OCI-LY3 (cell line): ENCODE data around the gene GKN1.

ENCODE experiments used
- H2AFZ ChIP-seq: fragments of 200-600, 300-600 bp; shearing (Covaris generic); 2 replicates; pipeline ENCODE4 v1.6.0; 2014; ENCODE audit warnings: antibody characterized with exemption, low read depth, low read length
- H3K27ac ChIP-seq: fragments of 200-600, 300-600 bp; sonication (generic); 2 replicates; pipeline ENCODE4 v1.5.1; 2014; ENCODE audit warnings: mild to moderate bottlenecking, low read length, moderate library complexity, mixed read lengths
- H3K27me3 ChIP-seq: fragments of 200-600, 300-600 bp; sonication (generic); 2 replicates; pipeline ENCODE4 v1.6.1; 2014; ENCODE audit warnings: low read depth, low read length, mixed read lengths
- H3K36me3 ChIP-seq: fragments of 200-600, 300-600 bp; sonication (generic); replicated peaks from 2 replicates; pipeline ENCODE3; 2014; ENCODE audit warnings: low read depth, low read length, mixed read lengths
- H3K4me1 ChIP-seq: fragments of 300-600, 200-600 bp; sonication (generic); 2 replicates; pipeline ENCODE4 v1.6.1; 2014; ENCODE audit warnings: low read length, mixed read lengths
- H3K4me2 ChIP-seq: fragments of 200-600, 300-600 bp; sonication (generic); 2 replicates; pipeline ENCODE4 v1.6.1; 2014; ENCODE audit warnings: low read length, mixed read lengths
- H3K4me3 ChIP-seq: fragments of 300-600, 200-600 bp; sonication (generic); 2 replicates; pipeline ENCODE4 v1.5.1; 2014; ENCODE audit warnings: antibody characterized with exemption, mild to moderate bottlenecking, low read length, moderate library complexity
- H3K79me2 ChIP-seq: fragments of 300-600, 200-600 bp; shearing (Covaris generic); 2 replicates; pipeline ENCODE4 v1.6.1; 2014; ENCODE audit warnings: mild to moderate bottlenecking, low read length, mixed read lengths
- H3K9ac ChIP-seq: fragments of 300-600, 200-600 bp; shearing (Covaris generic); 2 replicates; pipeline ENCODE4 v1.6.0; 2014; ENCODE audit warnings: mild to moderate bottlenecking, low read length, moderate library complexity
- H3K9me3 ChIP-seq: fragments of 200-600, 300-600 bp; shearing (Covaris generic); 2 replicates; pipeline ENCODE4 v1.6.1; 2014; ENCODE audit warnings: low read length, mixed read lengths; ENCODE audit not compliant: insufficient read depth
- H4K20me1 ChIP-seq: fragments of 200-600, 300-600 bp; sonication (generic); 2 replicates; pipeline ENCODE4 v1.6.1; 2016; ENCODE audit warnings: low read length, mixed read lengths; ENCODE audit not compliant: insufficient read depth
- CTCF ChIP-seq: fragments of 200-600, 300-600 bp; sonication (generic); IDR thresholded peaks from 2 replicates; pipeline ENCODE4 v1.5.1; 2014; ENCODE audit warnings: antibody characterized with exemption, low read length, low read depth
- EZH2phosphoT487 ChIP-seq: fragments of 200-600 bp; shearing (Covaris generic); IDR thresholded peaks from 2 replicates; pipeline ENCODE4 v1.6.1; 2018; ENCODE audit warnings: antibody characterized with exemption, mixed run types, low read depth

Gene GKN1

GRCh38 chr2:68997401-68997800, 23.0 kb downstream of the GKN1 start:
- no peaks in the 10 kb centered on the region for H3K9me3 ChIP-seq
- H2AFZ ChIP-seq = no peak overlapping the region
- no peak for TF ChIP-seq EZH2phosphoT487
- no peak overlapping the region for H3K4me2 ChIP-seq
- no peak overlapping the region for H3K4me3 ChIP-seq
- no peaks in the 10 kb centered on the region for H3K4me1 ChIP-seq
- no peaks in the 10 kb centered on the region for H3K79me2 ChIP-seq
- no peaks in the 10 kb centered on the region for H3K36me3 ChIP-seq
- no peak overlapping the region for H3K27ac ChIP-seq
- H4K20me1 ChIP-seq = no peaks in the 10 kb centered on the region
- no peak overlapping the region for H3K9ac ChIP-seq
- peaks cover 14% of the 10 kb centered on the region for H3K27me3 ChIP-seq

- H4K20me1 ChIP-seq = no peaks in the 10 kb centered on the region
- H3K9me3 ChIP-seq = no peaks in the 10 kb centered on the region
- H3K4me1 ChIP-seq = peaks cover 6% of the 10 kb centered on the region
- no peaks in the 10 kb centered on the region for H3K36me3 ChIP-seq
- no peak overlapping the region for H3K27ac ChIP-seq
- no peak overlapping the region for H2AFZ ChIP-seq
- TF ChIP-seq EZH2phosphoT487 = no peak
- TF ChIP-seq CTCF = no peak
- no peak overlapping the region for H3K4me2 ChIP-seq
- peaks cover 4% of the 10 kb centered on the region; the same call in 1 of the 2 replicates for H3K27me3 ChIP-seq
- H3K79me2 ChIP-seq = no peaks in the 10 kb centered on the region
- no peak overlapping the region for H3K4me3 ChIP-seq
- no peak overlapping the region for H3K9ac ChIP-seq
These were observed 27.4 kb downstream of the GKN1 start for GRCh38 chr2:69001879-69002278.

- no peak overlapping the region for H3K9ac ChIP-seq
- peak overlapping the region; percentile 6; the same call in 1 of the 2 replicates for H3K4me2 ChIP-seq
- H3K4me1 ChIP-seq = peaks cover 6% of the 10 kb centered on the region
- H3K4me3 ChIP-seq = no peak overlapping the region
- H4K20me1 ChIP-seq = no peaks in the 10 kb centered on the region
- H3K27me3 ChIP-seq = peaks cover 4% of the 10 kb centered on the region; the same call in 1 of the 2 replicates
- no peaks in the 10 kb centered on the region for H3K9me3 ChIP-seq
- H3K27ac ChIP-seq = no peak overlapping the region
- no peaks in the 10 kb centered on the region for H3K36me3 ChIP-seq
- TF ChIP-seq CTCF (no peak), EZH2phosphoT487 (no peak)
- no peak overlapping the region for H2AFZ ChIP-seq
- no peaks in the 10 kb centered on the region for H3K79me2 ChIP-seq
These were observed 29.3 kb downstream of the GKN1 start for GRCh38 chr2:69003731-69004130.

GRCh38 chr2:69007169-69007568, 32.7 kb downstream of the GKN1 start:
- no peak overlapping the region for H3K4me2 ChIP-seq
- H3K27me3 ChIP-seq = peaks cover 12% of the 10 kb centered on the region
- no peaks in the 10 kb centered on the region for H3K36me3 ChIP-seq
- H3K9ac ChIP-seq = no peak overlapping the region
- TF ChIP-seq EZH2phosphoT487 (no peak), CTCF (no peak)
- no peak overlapping the region for H3K4me3 ChIP-seq
- no peak overlapping the region for H3K27ac ChIP-seq
- peaks cover 6% of the 10 kb centered on the region for H3K4me1 ChIP-seq
- H4K20me1 ChIP-seq = no peaks in the 10 kb centered on the region
- no peak overlapping the region for H2AFZ ChIP-seq
- no peaks in the 10 kb centered on the region for H3K79me2 ChIP-seq
- H3K9me3 ChIP-seq = no peaks in the 10 kb centered on the region

GRCh38 chr2:69007603-69008002, 33.2 kb downstream of the GKN1 start:
- Histone ChIP-seq H3K9ac (no peak overlapping the region), H3K4me2 (no peak overlapping the region), H3K27me3 (peaks cover 15% of the 10 kb centered on the region), H3K36me3 (no peaks in the 10 kb centered on the region), H3K4me3 (no peak overlapping the region), H2AFZ (no peak overlapping the region), H3K4me1 (peaks cover 6% of the 10 kb centered on the region), H3K27ac (no peak overlapping the region), H3K9me3 (no peaks in the 10 kb centered on the region), H3K79me2 (no peaks in the 10 kb centered on the region), H4K20me1 (no peaks in the 10 kb centered on the region)
- no peak for TF ChIP-seq EZH2phosphoT487
- TF ChIP-seq CTCF = no peak
